ENCODE results near the gene FBH1. TPM values are rescaled to one million over a fixed set of nuclear protein-coding genes. Genes with fewer than 3 reads are reported as not detected.

The FBH1 gene
- total and polyA plus RNA-seq, 9 of the 15 experiments (the other 6 are each of a cell fraction or from before 2014, with no cell fraction given) = 13.4 to 108 (median 77.8) TPM

DNA sequence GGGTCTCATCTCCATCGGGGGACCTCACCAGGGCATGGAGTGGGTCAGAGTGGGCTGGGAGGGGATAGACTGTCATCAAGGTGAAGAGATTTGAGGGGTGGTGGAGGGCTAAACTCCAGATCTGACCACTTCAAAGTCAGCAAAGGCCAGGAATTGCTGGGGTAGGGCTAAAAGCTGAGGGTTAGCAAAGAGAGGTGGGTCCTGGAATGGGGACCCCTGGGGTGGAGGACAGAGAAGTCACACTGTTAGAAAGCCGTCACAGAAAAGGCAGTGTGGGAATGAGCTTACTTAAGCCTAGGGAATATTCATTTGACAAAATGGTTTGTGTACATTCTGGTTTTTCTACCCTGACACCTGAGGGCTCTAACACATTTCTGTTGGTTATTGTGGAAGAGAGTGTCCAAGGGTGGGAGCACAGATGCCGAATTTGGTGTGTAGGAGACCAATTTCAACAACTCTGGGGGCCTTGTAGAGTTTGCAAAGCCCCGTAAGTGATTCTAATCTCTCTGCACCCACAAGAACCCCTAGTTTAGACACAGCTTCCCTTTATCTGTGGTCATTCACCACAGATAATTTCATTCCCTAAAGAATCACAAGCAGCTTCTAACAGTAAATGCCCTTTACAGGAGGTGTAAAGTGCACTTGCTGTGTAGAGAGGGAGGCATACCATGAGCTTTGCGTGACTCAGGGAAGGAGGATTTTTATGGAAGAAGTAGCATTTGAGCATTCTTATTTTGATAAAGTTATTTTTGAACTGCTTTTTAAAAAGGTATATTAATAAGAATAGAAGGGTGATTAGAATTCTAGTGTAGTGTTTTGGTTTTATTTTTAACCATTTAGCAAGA, 6.4 kb downstream of the FBH1 start (continued):
- TF ChIP-seq YBX1 (IDR thresholded peaks at IDR 0.05) (no peak), TEAD1 (CRISPR knock-in tag; IDR thresholded peaks at IDR 0.05) (0 out of 4 replicates have a peak, but pooled peaks of 1 of the 2 experiments have one; percentile 35), HNRNPL (IDR thresholded peaks at IDR 0.05; ENCODE audit: low read depth, low read length) (no peak), SMARCA4 (IDR thresholded peaks at IDR 0.05) (peak; percentile 17; the same call in 1 of the 2 replicates), CBFA2T2 (conservative IDR thresholded peaks at IDR 0.05) (no peak), SRSF7 (optimal IDR thresholded peaks at IDR 0.05; ENCODE audit: low read depth, low read length) (no peak)
- TF ChIP-seq, protein P1, sequence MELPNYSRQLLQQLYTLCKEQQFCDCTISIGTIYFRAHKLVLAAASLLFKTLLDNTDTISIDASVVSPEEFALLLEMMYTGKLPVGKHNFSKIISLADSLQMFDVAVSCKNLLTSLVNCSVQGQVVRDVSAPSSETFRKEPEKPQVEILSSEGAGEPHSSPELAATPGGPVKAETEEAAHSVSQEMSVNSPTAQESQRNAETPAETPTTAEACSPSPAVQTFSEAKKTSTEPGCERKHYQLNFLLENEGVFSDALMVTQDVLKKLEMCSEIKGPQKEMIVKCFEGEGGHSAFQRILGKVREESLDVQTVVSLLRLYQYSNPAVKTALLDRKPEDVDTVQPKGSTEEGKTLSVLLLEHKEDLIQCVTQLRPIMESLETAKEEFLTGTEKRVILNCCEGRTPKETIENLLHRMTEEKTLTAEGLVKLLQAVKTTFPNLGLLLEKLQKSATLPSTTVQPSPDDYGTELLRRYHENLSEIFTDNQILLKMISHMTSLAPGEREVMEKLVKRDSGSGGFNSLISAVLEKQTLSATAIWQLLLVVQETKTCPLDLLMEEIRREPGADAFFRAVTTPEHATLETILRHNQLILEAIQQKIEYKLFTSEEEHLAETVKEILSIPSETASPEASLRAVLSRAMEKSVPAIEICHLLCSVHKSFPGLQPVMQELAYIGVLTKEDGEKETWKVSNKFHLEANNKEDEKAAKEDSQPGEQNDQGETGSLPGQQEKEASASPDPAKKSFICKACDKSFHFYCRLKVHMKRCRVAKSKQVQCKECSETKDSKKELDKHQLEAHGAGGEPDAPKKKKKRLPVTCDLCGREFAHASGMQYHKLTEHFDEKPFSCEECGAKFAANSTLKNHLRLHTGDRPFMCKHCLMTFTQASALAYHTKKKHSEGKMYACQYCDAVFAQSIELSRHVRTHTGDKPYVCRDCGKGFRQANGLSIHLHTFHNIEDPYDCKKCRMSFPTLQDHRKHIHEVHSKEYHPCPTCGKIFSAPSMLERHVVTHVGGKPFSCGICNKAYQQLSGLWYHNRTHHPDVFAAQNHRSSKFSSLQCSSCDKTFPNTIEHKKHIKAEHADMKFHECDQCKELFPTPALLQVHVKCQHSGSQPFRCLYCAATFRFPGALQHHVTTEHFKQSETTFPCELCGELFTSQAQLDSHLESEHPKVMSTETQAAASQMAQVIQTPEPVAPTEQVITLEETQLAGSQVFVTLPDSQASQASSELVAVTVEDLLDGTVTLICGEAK (IDR thresholded peaks at IDR 0.05) = peak; percentile 84
- TF ChIP-seq, protein P1 (CRISPR knock-in tag; IDR thresholded peaks at IDR 0.05) = no peak

All from K562 (cell line).